Mucosa of stomach (tissue), 1 donor: ENCODE data around the gene LPCAT2.

Source experiments
- H3K27me3 ChIP-seq: one replicate; pipeline ENCODE4 v1.7.0; 2013; ENCODE audit warnings: mild to moderate bottlenecking, low read length; ENCODE audit not compliant: control insufficient read depth, insufficient read depth
- H3K36me3 ChIP-seq: one replicate; pipeline ENCODE4 v1.7.0; 2013; ENCODE audit warnings: low read length; ENCODE audit not compliant: control insufficient read depth, insufficient read depth
- H3K4me1 ChIP-seq: one replicate; pipeline ENCODE4 v1.7.0; 2013; ENCODE audit warnings: mild to moderate bottlenecking, low read length; ENCODE audit not compliant: control insufficient read depth, insufficient read depth
- H3K4me3 ChIP-seq: one replicate; pipeline ENCODE4 v1.7.0; 2013; ENCODE audit warnings: low read length
- H3K9ac ChIP-seq: one replicate; pipeline ENCODE4 v1.7.0; 2013; ENCODE audit warnings: mild to moderate bottlenecking, low read length, moderate library complexity
- H3K9me3 ChIP-seq: one replicate; pipeline ENCODE4 v1.7.0; 2013; ENCODE audit warnings: mild to moderate bottlenecking, low read length, moderate library complexity; ENCODE audit not compliant: control insufficient read depth
- donor health status: Pancreatic carcinoma.

The LPCAT2 gene

DNA sequence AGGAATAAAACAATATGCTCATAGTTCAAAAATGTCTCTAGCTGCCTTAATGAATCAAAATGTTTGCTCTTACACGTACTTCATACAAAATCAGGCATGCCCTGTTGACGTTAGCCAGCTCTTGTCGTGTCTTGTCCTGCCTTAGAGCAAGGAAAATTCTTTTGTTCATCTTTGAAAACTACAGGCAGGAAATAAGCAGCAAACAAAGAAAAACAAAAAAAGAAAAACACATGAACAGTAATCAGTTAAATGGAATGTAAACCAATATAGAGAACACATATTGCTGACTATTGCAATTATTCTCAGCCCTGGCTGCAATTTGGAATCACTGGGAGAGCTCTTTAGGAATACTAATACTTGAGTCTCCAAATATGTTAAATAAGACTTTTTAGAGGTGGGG lies 59.3 kb downstream of the LPCAT2 start:
- Histone ChIP-seq H3K4me3 (no peak overlapping the region), H3K36me3 (no peaks in the 10 kb centered on the region), H3K9ac (no peak overlapping the region), H3K27me3 (no peaks in the 10 kb centered on the region), H3K4me1 (no peaks in the 10 kb centered on the region), H3K9me3 (no peaks in the 10 kb centered on the region)

DNA sequence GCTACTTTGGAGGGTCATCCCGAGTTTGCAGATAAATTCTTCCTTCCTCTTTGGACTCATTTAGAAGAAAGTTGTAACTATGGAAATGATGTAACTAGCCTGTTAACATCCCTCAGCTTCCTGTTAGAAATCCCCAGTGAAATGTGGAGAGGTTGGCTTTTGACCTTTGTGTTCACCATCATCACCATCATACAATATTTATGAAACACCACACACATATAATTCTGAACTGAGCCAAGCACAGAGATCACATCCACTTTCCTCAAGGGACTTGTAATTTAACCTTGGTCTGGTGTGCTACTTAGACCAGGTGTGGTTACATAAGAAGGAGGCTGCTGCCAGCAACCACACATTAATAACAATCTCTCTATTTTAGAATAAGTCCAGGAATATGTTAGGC lies 60.2 kb downstream of the LPCAT2 start:
- H3K36me3 ChIP-seq: no peaks in the 10 kb centered on the region
- H3K9me3 ChIP-seq: no peaks in the 10 kb centered on the region
- H3K9ac ChIP-seq: no peak overlapping the region
- H3K27me3 ChIP-seq: no peaks in the 10 kb centered on the region
- H3K4me1 ChIP-seq: no peaks in the 10 kb centered on the region
- no peak overlapping the region for H3K4me3 ChIP-seq

DNA sequence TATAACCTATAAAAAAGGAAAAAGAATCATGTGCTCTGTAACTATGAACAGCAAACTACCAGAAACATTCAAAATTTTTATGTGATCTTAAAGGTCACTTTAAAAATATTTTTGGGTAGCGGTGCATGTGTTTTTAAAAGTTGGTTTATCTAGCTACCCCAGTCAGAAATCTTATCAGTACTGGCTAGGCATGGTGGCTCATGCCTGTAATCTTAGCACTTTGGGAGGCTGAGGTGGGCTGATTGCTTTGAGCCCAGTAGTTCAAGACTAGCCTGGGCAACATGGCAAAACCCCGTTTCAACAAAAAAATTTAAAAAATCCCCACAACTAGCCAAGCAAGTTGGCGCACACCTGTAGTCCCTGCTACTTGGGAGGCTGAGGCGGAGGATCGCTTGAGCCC lies 61.3 kb downstream of the LPCAT2 start:
- H3K4me3 ChIP-seq: no peak overlapping the region
- H3K36me3 ChIP-seq: no peaks in the 10 kb centered on the region
- no peak overlapping the region for H3K9ac ChIP-seq
- no peaks in the 10 kb centered on the region for H3K9me3 ChIP-seq
- H3K27me3 ChIP-seq: no peaks in the 10 kb centered on the region
- H3K4me1 ChIP-seq: no peaks in the 10 kb centered on the region

DNA sequence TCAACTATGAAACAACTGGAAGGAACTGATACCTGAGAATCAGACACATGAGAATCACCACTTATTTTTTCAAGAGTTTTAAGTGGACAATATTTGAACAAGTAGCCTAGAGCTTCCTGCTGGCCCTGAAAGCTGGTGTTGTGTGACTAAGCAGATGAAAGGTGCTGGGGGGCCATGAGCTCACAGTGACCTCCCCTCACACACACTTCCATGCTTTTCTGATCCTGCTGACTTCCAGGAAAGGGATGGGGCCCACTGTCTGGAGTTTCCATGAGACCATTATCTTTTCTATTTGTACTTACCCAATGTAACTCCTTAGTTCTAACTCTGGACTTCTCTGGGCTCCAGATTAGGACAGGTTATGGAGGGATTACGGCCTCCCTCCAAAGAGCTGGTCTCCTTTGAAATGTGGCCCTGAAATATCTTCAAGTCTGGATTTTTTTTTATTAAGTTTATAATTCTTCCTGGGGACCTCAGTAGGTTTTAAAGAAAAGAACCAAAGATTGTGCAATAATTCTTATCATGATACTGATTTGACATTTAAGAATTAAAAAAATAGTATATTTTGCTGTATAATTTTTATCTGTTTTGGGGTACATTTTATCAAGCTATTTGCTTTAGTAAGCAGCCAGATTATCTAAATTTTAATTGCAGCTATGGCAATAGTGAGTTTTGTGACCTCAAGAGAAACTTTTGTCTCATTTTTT lies 62.5 kb downstream of the LPCAT2 start:
- Histone ChIP-seq H3K36me3 (no peaks in the 10 kb centered on the region), H3K9me3 (no peaks in the 10 kb centered on the region), H3K27me3 (no peaks in the 10 kb centered on the region), H3K4me1 (no peaks in the 10 kb centered on the region), H3K9ac (no peak overlapping the region), H3K4me3 (no peak overlapping the region)

DNA sequence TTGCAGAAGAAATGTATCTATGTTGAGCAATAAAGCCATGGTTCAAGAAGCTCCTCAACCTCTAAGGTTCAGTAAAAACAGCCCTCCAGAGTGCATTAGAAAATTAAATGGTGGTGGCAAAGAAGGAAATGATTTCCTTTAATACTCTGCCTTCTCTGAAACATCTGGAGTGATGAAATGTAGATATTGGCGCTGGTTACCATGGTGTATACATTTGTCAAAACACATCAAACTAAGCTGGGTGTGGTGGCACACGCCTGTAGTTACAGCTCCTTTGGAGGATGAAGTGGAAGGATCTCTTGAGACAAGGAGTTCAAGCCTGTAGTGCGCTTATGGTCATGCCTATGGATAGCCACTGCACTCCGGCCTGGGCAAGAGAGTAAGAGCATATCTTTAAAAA lies 63.6 kb downstream of the LPCAT2 start:
- H3K27me3 ChIP-seq: no peaks in the 10 kb centered on the region
- H3K9me3 ChIP-seq: no peaks in the 10 kb centered on the region
- H3K4me1 ChIP-seq: no peaks in the 10 kb centered on the region
- H3K9ac ChIP-seq: no peak overlapping the region
- H3K4me3 ChIP-seq: no peak overlapping the region
- no peaks in the 10 kb centered on the region for H3K36me3 ChIP-seq

DNA sequence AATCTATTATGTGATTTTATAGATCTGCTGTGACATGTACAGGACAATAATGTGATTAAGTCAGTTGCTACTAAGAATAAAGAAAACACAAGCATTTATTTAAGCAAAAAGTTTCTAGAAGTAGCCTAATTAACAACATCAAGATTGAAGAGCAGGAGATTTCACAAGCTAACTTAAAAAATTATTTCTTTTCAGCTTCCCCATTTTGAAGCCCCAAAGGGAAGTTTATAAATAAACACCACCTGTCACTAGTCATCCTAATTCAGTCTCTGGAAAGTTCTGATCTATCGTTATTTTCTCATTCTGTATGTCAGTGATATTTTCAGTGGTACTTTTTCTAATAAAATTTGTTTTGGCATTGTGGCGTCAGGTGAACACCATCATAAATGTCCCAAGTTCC lies 65.9 kb downstream of the LPCAT2 start:
- H3K4me3 ChIP-seq: no peak overlapping the region
- no peak overlapping the region for H3K9ac ChIP-seq
- no peaks in the 10 kb centered on the region for H3K36me3 ChIP-seq
- no peaks in the 10 kb centered on the region for H3K4me1 ChIP-seq
- no peaks in the 10 kb centered on the region for H3K9me3 ChIP-seq
- no peaks in the 10 kb centered on the region for H3K27me3 ChIP-seq

DNA sequence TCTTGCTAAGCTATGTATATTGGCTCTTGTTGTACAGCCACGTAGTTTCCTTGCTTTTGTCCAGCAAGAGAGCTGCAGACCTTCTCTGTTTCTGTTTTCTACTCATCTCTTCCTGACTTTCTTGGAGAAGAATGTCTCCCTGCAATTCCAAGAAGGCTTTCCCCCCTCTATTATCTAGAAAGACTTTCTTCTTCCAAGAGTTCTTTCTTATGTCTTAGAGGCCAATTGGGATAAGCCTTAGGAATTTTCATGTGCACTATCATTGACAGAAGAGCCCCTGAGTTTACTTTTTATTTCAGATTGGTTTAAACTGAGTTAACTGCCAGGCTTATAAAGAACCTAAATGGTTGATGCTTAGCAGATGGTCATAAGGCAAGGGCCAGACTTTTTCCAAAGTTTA lies 66.6 kb downstream of the LPCAT2 start:
- Histone ChIP-seq H3K36me3 (no peaks in the 10 kb centered on the region), H3K27me3 (no peaks in the 10 kb centered on the region), H3K4me1 (no peaks in the 10 kb centered on the region), H3K9ac (no peak overlapping the region), H3K9me3 (no peaks in the 10 kb centered on the region), H3K4me3 (no peak overlapping the region)

DNA sequence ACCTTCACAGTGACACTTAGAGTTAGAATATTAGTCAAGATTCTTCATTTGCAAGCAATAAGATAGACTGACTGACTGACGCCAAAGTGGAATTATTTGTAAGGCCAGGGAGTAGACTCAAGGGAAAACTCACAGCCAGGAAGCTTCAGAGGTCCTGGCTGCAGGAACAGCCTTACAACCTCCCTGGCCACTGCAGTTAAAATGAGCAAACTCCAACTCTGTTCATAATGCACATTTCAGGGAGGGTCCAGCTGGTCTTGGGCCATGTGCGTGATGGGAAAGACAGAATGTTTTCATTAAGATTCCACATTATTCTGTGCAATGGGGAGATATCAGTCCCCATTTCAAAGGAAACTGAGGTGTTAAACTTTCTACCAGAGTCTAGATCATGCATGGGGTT lies 67.5 kb downstream of the LPCAT2 start:
- no peaks in the 10 kb centered on the region for H3K27me3 ChIP-seq
- no peaks in the 10 kb centered on the region for H3K4me1 ChIP-seq
- no peak overlapping the region for H3K4me3 ChIP-seq
- H3K9ac ChIP-seq: no peak overlapping the region
- no peaks in the 10 kb centered on the region for H3K9me3 ChIP-seq
- H3K36me3 ChIP-seq: no peaks in the 10 kb centered on the region

DNA sequence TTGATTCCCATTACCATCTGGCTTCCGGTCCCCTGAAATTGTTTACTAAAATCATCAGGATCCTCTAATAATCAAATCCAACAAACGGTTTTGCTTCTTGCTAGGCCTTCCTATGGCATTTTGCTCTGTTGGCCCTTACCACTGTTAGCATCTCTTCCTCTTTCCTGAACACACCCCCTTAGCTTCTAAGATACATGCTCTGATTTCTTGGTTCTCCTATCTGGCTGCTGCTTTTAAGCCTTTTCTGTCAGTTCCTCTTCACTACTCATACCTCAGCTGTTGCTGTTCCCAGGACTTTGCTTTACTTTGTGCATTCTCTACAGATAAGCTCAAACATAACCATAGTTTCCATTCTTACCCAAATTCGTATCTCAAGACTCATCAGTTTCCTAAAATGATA lies 69.0 kb downstream of the LPCAT2 start:
- Histone ChIP-seq H3K27me3 (no peaks in the 10 kb centered on the region), H3K4me1 (no peaks in the 10 kb centered on the region), H3K9me3 (no peaks in the 10 kb centered on the region), H3K9ac (no peak overlapping the region), H3K36me3 (no peaks in the 10 kb centered on the region), H3K4me3 (no peak overlapping the region)

DNA sequence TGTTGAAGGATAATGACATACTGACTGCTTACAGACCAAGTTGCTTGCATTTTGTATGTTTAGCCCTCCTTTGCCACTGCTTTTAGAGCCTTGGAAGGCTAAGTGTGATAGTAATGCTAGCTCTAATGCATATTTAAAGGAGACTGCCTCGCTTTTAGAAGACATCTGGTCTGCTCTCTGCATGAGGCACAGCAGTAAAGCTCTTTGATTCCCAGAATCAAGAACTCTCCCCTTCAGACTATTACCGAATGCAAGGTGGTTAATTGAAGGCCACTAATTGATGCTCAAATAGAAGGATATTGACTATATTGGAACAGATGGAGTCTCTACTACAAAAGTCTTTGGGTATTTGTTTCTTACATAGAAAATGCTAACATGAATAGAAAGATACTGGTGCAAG lies 76.8 kb downstream of the LPCAT2 start:
- no peaks in the 10 kb centered on the region for H3K27me3 ChIP-seq
- no peaks in the 10 kb centered on the region for H3K4me1 ChIP-seq
- no peaks in the 10 kb centered on the region for H3K36me3 ChIP-seq
- no peaks in the 10 kb centered on the region for H3K9me3 ChIP-seq
- H3K9ac ChIP-seq: no peak overlapping the region
- H3K4me3 ChIP-seq: no peak overlapping the region

DNA sequence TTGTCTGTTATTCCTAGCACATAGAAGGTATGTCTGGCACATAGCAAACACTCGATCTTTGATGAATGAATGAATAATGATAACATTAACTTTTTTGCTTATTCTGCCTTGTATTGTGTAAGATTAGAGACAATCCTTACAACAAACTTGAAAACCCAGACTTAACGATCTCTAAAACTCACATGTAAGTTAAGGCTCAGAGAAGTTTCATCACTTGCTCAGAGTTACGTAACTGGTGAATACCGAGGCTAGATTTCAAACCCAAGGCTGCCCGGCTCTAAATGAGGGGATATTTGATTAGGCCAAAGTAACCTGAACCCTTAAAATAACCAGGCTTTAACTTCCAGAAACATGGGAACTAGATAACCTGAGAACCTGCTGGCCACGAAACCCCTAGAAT lies 79.9 kb downstream of the LPCAT2 start:
- Histone ChIP-seq H3K9me3 (no peaks in the 10 kb centered on the region), H3K9ac (no peak overlapping the region), H3K4me3 (no peak overlapping the region), H3K27me3 (no peaks in the 10 kb centered on the region), H3K36me3 (no peaks in the 10 kb centered on the region), H3K4me1 (no peaks in the 10 kb centered on the region)

DNA sequence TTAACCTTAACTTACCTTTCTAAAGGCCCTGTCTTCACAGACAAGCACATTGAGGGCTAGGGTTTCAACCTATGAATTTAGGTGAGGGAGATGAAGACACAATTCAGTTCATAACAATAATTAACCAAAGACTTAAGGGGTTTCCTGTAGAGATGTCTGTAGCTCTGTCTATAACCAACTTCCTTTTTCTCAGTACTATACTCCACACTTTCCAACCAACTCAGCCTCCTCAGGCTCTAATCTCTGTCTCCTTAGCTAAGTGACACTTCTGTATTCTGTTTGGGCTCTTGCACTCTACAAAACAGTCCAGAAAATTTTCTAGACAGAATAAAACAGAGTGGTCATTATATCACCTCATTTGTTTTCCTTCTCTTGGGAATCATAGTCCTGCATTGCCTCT lies 83.4 kb downstream of the LPCAT2 start:
- no peaks in the 10 kb centered on the region for H3K9me3 ChIP-seq
- no peak overlapping the region for H3K9ac ChIP-seq
- H3K4me3 ChIP-seq: no peak overlapping the region
- H3K36me3 ChIP-seq: no peaks in the 10 kb centered on the region
- no peaks in the 10 kb centered on the region for H3K4me1 ChIP-seq
- no peaks in the 10 kb centered on the region for H3K27me3 ChIP-seq

DNA sequence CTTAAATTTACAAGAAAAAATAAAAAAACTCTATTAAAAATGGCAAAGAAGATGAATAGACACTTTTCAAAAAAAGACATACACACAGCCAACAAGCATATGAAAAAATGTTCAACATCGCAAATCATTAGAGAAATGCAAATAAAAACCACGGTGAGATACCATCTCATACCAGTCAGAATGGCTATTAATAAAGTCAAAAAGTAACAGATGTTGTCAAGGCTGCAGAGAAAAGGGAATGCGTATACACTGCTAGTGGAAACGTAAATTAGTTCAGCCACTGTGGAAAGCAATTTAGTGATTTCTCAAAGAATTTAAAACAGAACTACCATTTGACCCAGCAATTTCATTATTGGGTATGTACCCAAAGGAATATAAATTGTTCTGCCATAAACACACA lies 89.1 kb downstream of the LPCAT2 start:
- Histone ChIP-seq H3K4me1 (no peaks in the 10 kb centered on the region), H3K9me3 (no peaks in the 10 kb centered on the region), H3K9ac (no peak overlapping the region), H3K27me3 (no peaks in the 10 kb centered on the region), H3K36me3 (no peaks in the 10 kb centered on the region), H3K4me3 (no peak overlapping the region)
